Activated CD4-positive, alpha-beta T cell treated with anti-CD3 and anti-CD28 coated beads, Interleukin-10, Interleukin-2, amounts not matched to agents 100 ng/mL and 50 ng/mL, durations not matched to agents 16 hours and 8 hours (primary cell): Measurements from ENCODE around the gene YWHAG.
"Not testable (repeated sequence)": the region's sequence is repeated elsewhere in the genome, so short reads cannot be mapped to it uniquely, and the experiment has no call there.

Experiments used
- DNase-seq: peaks from one replicate; pipeline ENCODE4 v3.0.0-alpha.2; 2020

The YWHAG gene

GRCh38 chr7:76292911-76293310 lies 65.9 kb downstream of the YWHAG start:
- not testable (repeated sequence) for DNase-seq

GRCh38 chr7:76292213-76292573 lies 66.6 kb downstream of the YWHAG start:
- DNase-seq: no peak

- peak; percentile 95 for DNase-seq
Observed at GRCh38 chr7:76291351-76292212, 67.2 kb downstream of the YWHAG start.

- not testable (repeated sequence) for DNase-seq
Observed at GRCh38 chr7:76290847-76291350, 67.9 kb downstream of the YWHAG start.

GRCh38 chr7:76286842-76287403 lies 71.9 kb downstream of the YWHAG start:
- DNase-seq: no peak

GRCh38 chr7:76285604-76286374 lies 73.0 kb downstream of the YWHAG start:
- DNase-seq: no peak

GRCh38 chr7:76283254-76284159 lies 75.3 kb downstream of the YWHAG start:
- DNase-seq: no peak

- no peak for DNase-seq
Observed at GRCh38 chr7:76282344-76283253, 76.2 kb downstream of the YWHAG start.

- no peak for DNase-seq
Observed at GRCh38 chr7:76281706-76282343, 77.0 kb downstream of the YWHAG start.

- DNase-seq: no peak
Observed at GRCh38 chr7:76281006-76281705, 77.6 kb downstream of the YWHAG start.

GRCh38 chr7:76280408-76280807 lies 78.4 kb downstream of the YWHAG start:
- DNase-seq: no peak

- DNase-seq: no peak
Observed at GRCh38 chr7:76278540-76278939, 80.3 kb downstream of the YWHAG start.
